Activated CD4-positive, alpha-beta T cell treated with anti-CD3 and anti-CD28 coated beads, Interleukin-2, amount 10 ng/mL, durations not matched to agents 7 days and 5 days (primary cell): ENCODE results near the gene EXOC6. TPM values are rescaled to one million over a fixed set of nuclear protein-coding genes. Genes with fewer than 3 reads are reported as not detected.

ENCODE experiments used
- CTCF ChIA-PET: fragments of 350-600 bp; sonication (Branson Sonifier 250); formaldehyde crosslinking; loops from one replicate; lab custom pipeline; 2021; ENCODE audit warnings: antibody characterized with exemption; lab: Charles Lee
- POLR2A ChIA-PET: fragments of 350-600 bp; sonication (Branson Sonifier 250); formaldehyde crosslinking; loops from one replicate; lab custom pipeline; 2021; ENCODE audit warnings: antibody characterized with exemption; lab: Charles Lee
- DNase-seq: peaks from one replicate; pipeline ENCODE4 v3.0.0-alpha.2; 2020
- H3K27ac Mint-ChIP-seq: one replicate; pipeline ENCODE4 v1.8.0; 2021; ENCODE audit warnings: mild to moderate bottlenecking, moderate library complexity, mixed read lengths
- H3K27me3 Mint-ChIP-seq: one replicate; pipeline ENCODE4 v1.8.0; 2021; ENCODE audit warnings: mixed read lengths
- H3K36me3 Mint-ChIP-seq: one replicate; pipeline ENCODE4 v1.8.0; 2021; ENCODE audit warnings: low read depth, mixed read lengths
- H3K4me1 Mint-ChIP-seq: one replicate; pipeline ENCODE4 v1.8.0; 2021; ENCODE audit warnings: mixed read lengths
- H3K4me3 Mint-ChIP-seq: one replicate; pipeline ENCODE4 v1.8.0; 2021; ENCODE audit warnings: mild to moderate bottlenecking, moderate library complexity, mixed read lengths
- H3K9me3 Mint-ChIP-seq: one replicate; pipeline ENCODE4 v1.8.0; 2021; ENCODE audit warnings: mixed read lengths
- total RNA-seq, 2 experiments: library from RNA; stranded (reverse); gene quantifications; one replicate each; pipeline ENCODE4 v1.2.3, GENCODE V29; 2021

The EXOC6 gene
- total RNA-seq, 2 experiments from 2014 or later = 11.8 to 13.6 TPM

DNA sequence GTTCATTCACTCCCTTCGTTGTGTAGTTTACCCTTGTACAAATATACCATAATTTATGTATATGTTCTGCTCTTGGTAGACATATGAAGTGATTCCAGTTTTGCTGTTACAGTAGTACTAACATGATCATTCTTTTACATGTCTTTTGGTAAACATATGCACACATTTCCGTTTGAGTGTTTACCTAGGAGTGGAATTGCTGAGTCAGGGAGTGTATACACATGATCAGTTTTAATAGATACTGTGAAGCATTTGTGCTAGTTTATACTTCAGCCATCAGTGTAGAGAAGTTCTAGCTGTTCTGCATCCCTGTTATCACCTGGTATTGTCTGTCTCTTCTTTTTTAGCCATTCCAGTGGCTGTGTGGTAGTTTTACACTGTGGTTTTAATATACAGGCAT lies 177.8 kb downstream of the EXOC6 start:
- POLR2A ChIA-PET = no interaction called here
- H3K27ac Mint-ChIP-seq = no peak overlapping the region

DNA sequence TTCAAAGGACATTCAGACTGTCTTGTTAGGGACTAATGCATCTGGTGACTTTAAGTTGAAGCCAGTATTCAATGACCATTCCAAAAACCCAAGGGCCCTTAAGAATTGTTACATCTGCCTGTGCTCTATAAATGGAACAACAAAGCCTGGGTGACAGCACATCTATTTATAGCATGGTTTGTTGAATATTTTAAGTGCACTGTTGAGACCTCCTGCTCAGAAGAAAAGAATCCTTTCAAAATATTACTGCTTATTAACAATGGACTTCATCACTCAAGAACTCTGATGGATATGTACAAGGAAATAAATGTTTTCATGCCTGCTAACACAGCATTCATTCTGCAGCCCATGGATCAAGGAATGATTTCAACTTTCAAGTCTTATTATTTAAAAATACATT lies 179.2 kb downstream of the EXOC6 start:
- no peak for DNase-seq
- peaks cover 2% of the 10 kb centered on the region for H3K36me3 Mint-ChIP-seq
- CTCF ChIA-PET = interaction anchor here (0.5 kb wide), 1 partner anchor 1340 kb away, joined by 3 read pairs; no protein-coding TSS in a partner anchor
- POLR2A ChIA-PET = no interaction called here
- no peaks in the 10 kb centered on the region for H3K27me3 Mint-ChIP-seq
- H3K4me3 Mint-ChIP-seq = no peak overlapping the region
- no peaks in the 10 kb centered on the region for H3K9me3 Mint-ChIP-seq
- no peaks in the 10 kb centered on the region for H3K4me1 Mint-ChIP-seq
- no peak overlapping the region for H3K27ac Mint-ChIP-seq

More for the DNA sequence above, 177.8 kb downstream of the EXOC6 start:
- Mint-ChIP-seq H3K4me1 (no peaks in the 10 kb centered on the region), H3K36me3 (peaks cover 2% of the 10 kb centered on the region), H3K9me3 (no peaks in the 10 kb centered on the region), H3K27me3 (no peaks in the 10 kb centered on the region), H3K4me3 (no peak overlapping the region)
- no peak for DNase-seq
- CTCF ChIA-PET = no interaction called here

GRCh38 chr10:93028883-93029282 lies 180.6 kb downstream of the EXOC6 start:
- H3K36me3 Mint-ChIP-seq = peaks cover 2% of the 10 kb centered on the region
- DNase-seq = no peak
- CTCF ChIA-PET = no interaction called here
- no peaks in the 10 kb centered on the region for H3K27me3 Mint-ChIP-seq
- no peak overlapping the region for H3K4me3 Mint-ChIP-seq
- no peaks in the 10 kb centered on the region for H3K9me3 Mint-ChIP-seq
- POLR2A ChIA-PET = no interaction called here
- H3K4me1 Mint-ChIP-seq = no peaks in the 10 kb centered on the region
- H3K27ac Mint-ChIP-seq = no peak overlapping the region

DNA sequence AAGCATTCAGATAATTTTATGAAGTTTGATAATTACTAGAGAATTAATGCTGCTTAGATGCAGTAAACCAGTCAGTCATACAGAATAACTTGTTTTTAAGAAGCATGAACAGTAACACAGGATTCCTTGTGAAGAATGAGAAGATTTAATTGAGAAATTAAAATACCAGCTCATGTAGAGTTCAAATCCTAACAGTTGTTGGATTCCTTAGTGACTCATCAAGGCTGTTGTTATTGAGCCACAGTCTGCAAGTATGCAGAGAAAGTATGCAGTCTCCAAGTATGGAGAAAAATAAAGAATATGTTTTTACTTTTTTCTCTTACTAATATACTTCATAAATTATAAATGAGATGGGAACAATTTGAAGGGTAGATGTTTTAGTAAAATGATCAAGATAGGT lies 182.1 kb downstream of the EXOC6 start:
- Mint-ChIP-seq H3K4me3 (no peak overlapping the region), H3K4me1 (no peaks in the 10 kb centered on the region), H3K36me3 (peaks cover 2% of the 10 kb centered on the region), H3K9me3 (no peaks in the 10 kb centered on the region), H3K27me3 (no peaks in the 10 kb centered on the region), H3K27ac (no peak overlapping the region)
- DNase-seq = no peak
- ChIA-PET POLR2A (no interaction called here), CTCF (no interaction called here)

DNA sequence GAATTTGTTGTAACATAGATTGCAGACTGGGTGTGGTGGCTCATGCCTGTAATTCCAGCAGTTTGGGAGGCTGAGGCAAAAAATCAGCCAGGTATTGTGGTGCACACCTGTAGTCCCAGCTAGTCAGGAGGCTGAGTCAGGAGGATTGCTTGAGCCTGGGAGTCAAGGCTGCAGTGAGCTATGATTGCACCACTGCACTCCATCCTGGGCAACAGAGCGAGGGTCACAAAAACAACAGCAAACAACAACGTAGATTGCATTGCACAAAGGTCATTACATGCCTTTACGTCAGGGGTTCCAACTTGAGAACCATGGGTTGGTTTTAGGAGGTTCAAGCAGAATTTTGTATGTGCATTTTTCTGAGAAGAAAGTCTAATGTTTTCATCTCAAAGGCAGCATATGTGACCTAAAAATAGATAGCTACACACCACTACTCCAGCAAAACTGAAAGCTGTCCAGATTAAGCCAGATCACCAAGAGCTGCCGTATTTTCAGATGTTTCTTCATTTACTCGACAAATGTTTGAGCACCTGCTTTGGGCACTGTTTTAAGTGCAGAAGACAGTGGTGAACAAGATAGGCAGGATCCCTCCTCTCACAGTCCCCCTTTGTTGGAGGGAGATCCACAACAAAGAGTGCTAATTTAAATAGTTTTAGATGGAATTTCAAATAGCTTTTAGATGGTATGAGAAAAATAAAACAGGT lies 183.9 kb downstream of the EXOC6 start:
- DNase-seq = no peak
- no peak overlapping the region for H3K27ac Mint-ChIP-seq
- ChIA-PET CTCF (no interaction called here), POLR2A (no interaction called here)
- H3K36me3 Mint-ChIP-seq = no peaks in the 10 kb centered on the region
- no peaks in the 10 kb centered on the region for H3K9me3 Mint-ChIP-seq
- H3K4me1 Mint-ChIP-seq = no peaks in the 10 kb centered on the region
- no peak overlapping the region for H3K4me3 Mint-ChIP-seq
- no peaks in the 10 kb centered on the region for H3K27me3 Mint-ChIP-seq

DNA sequence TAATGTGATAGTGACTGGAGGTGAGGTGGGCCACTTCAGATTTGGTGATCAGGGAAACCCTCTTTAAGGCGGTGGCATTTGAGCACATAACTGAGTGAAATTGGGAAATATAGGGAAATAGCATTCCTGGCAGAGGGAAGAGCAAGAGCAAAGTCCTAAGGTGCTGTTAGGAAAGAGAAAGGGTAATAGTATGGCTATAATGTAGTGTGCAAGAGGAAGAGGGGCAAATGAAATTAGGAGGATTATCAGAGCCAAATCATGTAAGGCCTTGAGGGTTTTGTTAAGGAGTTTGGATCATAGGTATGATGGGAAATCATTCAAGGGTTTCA lies 184.5 kb downstream of the EXOC6 start:
- H3K4me1 Mint-ChIP-seq = no peaks in the 10 kb centered on the region
- ChIA-PET POLR2A (no interaction called here), CTCF (no interaction called here)
- no peak for DNase-seq
- H3K36me3 Mint-ChIP-seq = no peaks in the 10 kb centered on the region
- no peak overlapping the region for H3K4me3 Mint-ChIP-seq
- H3K27ac Mint-ChIP-seq = no peak overlapping the region
- no peaks in the 10 kb centered on the region for H3K27me3 Mint-ChIP-seq
- no peaks in the 10 kb centered on the region for H3K9me3 Mint-ChIP-seq

- H3K9me3 Mint-ChIP-seq = no peaks in the 10 kb centered on the region
- DNase-seq = no peak
- H3K36me3 Mint-ChIP-seq = no peaks in the 10 kb centered on the region
- no peak overlapping the region for H3K4me3 Mint-ChIP-seq
- ChIA-PET CTCF (interaction anchor here (0.7 kb wide), 1 partner anchor 150 kb away, joined by 7 read pairs; no protein-coding TSS in a partner anchor), POLR2A (no interaction called here)
- H3K27me3 Mint-ChIP-seq = no peaks in the 10 kb centered on the region
- no peaks in the 10 kb centered on the region for H3K4me1 Mint-ChIP-seq
- no peak overlapping the region for H3K27ac Mint-ChIP-seq
These were observed 186.1 kb downstream of the EXOC6 start for GRCh38 chr10:93034426-93034825.

DNA sequence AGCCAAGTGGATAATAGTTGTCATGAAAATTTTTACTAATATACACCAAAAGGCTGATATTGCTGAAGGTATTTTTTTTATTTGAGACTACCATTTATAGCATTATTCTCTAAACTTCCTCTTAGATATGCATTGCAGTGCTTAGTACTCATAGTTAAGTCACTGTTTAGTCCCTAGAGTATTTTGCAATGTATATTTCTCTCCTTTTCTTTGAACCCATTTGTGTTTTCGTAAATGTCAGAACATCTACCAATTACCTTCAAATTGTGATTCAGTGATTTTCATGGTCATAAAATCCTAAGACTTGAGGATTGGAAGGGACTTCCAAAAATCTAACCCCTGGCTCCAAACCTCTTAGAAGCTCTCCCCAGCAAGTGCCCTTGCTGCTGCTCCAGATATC lies 190.8 kb downstream of the EXOC6 start:
- Mint-ChIP-seq H3K4me1 (no peaks in the 10 kb centered on the region), H3K27me3 (no peaks in the 10 kb centered on the region), H3K36me3 (no peaks in the 10 kb centered on the region), H3K27ac (no peak overlapping the region), H3K9me3 (no peaks in the 10 kb centered on the region), H3K4me3 (no peak overlapping the region)
- CTCF ChIA-PET = interaction anchor here (1.6 kb wide), 1 partner anchor 218 kb away, joined by 7 read pairs; no protein-coding TSS in a partner anchor
- no peak for DNase-seq
- POLR2A ChIA-PET = no interaction called here

DNA sequence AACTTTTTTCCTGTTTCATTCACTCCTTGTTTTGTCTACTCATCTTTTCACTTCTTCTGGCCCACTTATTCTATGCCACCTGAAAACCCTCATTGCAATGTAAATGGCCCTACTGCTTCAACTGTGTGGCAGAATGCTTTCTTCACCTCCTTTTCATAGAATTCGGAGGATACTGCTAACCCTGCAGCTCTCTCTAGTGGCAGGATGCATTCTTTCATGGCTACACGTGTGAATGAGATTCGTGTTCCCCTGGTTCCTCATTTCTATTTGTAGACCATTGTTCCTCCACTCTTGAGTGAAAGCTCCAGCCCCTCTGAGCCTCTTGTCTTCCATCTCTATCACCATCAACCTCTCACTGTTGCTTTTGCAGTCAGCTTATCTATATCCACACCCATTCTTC lies 191.4 kb downstream of the EXOC6 start:
- ChIA-PET POLR2A (no interaction called here), CTCF (interaction anchor here (1.6 kb wide), 1 partner anchor 217 kb away, joined by 7 read pairs; no protein-coding TSS in a partner anchor)

DNA sequence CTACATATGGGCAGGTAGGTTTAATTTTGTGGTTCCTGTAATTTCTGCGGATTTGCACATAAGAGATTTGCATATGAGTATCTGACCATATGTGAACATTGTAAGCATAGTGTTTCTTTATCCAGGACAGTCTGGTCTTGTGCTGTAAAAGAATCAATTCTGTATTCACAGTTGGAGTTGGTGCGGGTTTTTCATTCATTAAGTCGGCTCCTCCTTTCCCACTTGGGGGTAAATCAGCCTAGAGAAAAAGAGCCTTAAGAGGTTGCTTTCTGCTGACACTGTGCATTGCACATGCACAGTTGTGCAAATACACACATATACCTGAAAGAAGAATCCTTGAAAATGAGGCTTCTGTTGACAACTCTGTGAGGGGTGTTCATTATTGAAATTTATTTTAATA lies 206.2 kb downstream of the EXOC6 start:
- no peak for DNase-seq
- POLR2A ChIA-PET = no interaction called here
- no peak overlapping the region for H3K27ac Mint-ChIP-seq
- H3K4me1 Mint-ChIP-seq = no peaks in the 10 kb centered on the region
- H3K36me3 Mint-ChIP-seq = no peaks in the 10 kb centered on the region
- H3K4me3 Mint-ChIP-seq = no peak overlapping the region
- CTCF ChIA-PET = interaction anchor here (1.3 kb wide), 1 partner anchor 8 kb away, joined by 4 read pairs; no protein-coding TSS in a partner anchor
- no peaks in the 10 kb centered on the region for H3K27me3 Mint-ChIP-seq
- no peaks in the 10 kb centered on the region for H3K9me3 Mint-ChIP-seq

More for the DNA sequence above, 191.4 kb downstream of the EXOC6 start:
- Mint-ChIP-seq H3K27ac (no peak overlapping the region), H3K27me3 (no peaks in the 10 kb centered on the region), H3K4me1 (no peaks in the 10 kb centered on the region), H3K4me3 (no peak overlapping the region), H3K36me3 (no peaks in the 10 kb centered on the region), H3K9me3 (no peaks in the 10 kb centered on the region)
- DNase-seq = peak; percentile 11

DNA sequence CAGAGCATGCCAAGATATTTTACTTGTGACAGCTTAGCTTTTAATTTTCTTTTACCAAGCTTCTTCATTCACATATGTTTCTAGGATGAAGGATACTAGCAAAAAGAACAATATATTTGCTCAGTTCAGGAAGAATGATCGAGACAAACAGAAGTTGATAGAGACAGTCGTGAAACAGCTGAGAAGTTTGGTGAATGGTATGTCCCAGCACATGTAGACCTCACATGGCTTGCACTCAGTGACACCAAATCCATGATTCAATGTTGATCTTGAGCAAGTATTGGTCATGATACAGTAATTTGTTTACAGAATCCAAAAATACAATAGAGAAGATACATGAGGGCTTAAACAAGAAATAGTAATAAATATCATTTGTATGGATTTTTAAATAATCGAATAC lies 209.8 kb downstream of the EXOC6 start:
- Mint-ChIP-seq H3K9me3 (no peaks in the 10 kb centered on the region), H3K27ac (no peak overlapping the region), H3K4me1 (peaks cover 11% of the 10 kb centered on the region), H3K27me3 (peaks cover 17% of the 10 kb centered on the region), H3K36me3 (peaks cover 5% of the 10 kb centered on the region), H3K4me3 (no peak overlapping the region)
- ChIA-PET CTCF (no interaction called here), POLR2A (no interaction called here)
- DNase-seq = no peak

DNA sequence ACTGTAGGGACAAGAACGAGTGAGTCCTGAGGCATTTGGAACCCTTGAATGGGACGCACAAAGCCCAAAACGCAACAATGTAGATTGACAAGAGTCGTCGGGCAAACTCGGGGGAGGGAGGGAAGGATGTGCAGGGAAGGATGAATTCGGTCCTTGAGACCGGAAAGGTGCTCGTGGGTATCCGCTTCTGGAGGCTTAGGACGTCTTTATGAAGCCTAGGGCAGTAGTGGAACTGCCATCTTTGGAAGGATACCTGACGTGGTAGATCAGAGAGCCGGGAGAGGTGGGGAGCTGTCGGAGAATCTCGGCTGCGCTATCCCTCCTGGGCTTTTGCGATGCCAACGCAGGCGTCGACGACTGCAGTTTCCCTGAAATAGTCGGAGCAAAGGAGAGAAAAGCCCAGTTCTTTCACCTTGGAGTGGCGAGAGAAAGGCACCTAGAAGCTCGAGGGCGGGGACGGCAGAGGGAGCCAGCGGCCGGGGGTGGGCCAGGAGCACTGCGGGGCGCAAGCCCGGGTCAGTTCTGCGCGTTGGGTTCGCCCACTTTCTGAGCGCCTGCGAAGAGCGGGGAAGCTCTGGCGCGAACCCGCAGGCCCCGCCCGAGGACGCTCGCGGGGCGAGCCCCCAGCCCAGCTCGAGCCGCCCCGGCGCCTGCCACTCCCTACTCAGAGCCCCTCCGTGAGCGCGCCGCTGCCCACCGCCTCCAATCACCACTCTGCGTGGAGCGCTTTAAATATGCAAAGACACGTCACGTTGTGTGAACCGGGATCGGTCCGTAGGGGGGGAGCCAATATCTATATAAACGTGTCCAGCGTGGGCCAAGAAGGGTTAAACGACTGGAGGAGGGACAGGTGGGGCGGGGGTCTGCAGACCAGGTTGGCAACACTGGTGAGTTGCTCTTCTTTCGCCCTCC lies 211.9 kb downstream of the EXOC6 start, which contains the start of gene CYP26C1:
Gene CYP26C1, plus strand, starts transcription at position 824 of the 912 bp plus-strand sequence. CDS start 466 bp downstream, outside the sequence.
- Mint-ChIP-seq H3K27me3 (peaks cover 36% of the 10 kb centered on the region), H3K27ac (no peak within 1 kb of the TSS), H3K36me3 (peaks cover 5% of the 10 kb centered on the region), H3K4me3 (peak within 1 kb of the TSS; percentile 61), H3K4me1 (peaks cover 14% of the 10 kb centered on the region), H3K9me3 (no peaks in the 10 kb centered on the region)
- POLR2A ChIA-PET = no interaction called here
- CTCF ChIA-PET = no interaction called here
- DNase-seq = no peak
